ENCODE data around the gene GLI2.

DNA sequence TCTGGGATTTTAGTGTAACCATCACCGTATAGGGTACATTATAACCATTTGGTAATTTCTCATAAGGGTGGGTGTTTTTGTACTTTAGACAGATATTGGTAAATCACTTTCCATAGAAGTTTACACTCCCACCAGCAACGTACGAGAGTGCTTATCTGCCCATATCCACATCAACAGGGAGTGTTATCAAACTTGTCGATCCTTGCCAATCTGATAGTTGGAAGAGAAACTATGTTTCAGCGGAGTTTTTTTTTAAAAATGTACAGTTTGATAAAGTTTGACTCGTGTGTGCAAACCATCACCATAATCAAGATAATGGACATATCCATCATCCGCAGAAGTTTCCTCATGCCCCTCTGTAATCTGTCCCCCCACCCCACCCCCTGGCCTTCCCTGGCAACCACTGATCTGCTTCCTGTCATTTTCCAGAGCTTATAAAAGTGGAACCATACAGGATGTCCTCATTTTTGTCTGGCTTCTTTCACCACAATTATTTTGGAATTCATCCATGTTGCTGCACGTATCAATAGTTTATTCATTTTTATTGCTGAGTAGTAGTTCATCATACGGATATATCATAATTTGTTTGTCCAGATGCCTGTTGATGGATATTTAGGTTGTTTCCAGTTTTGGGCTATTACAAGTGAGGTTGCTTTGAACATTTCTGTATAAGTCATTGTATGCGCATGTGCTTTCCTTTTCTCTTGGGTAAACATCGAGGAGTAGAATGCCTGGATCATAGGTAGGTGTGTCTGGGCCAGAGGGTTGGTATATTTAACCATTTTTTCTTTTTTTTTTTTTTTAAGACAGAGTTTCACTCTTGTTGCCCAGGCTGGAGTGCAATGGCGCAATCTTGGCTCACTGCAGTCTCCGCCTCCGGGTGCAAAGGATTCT is 18.6 kb downstream of the GLI2 start:
- TF ChIP-seq, protein P1, sequence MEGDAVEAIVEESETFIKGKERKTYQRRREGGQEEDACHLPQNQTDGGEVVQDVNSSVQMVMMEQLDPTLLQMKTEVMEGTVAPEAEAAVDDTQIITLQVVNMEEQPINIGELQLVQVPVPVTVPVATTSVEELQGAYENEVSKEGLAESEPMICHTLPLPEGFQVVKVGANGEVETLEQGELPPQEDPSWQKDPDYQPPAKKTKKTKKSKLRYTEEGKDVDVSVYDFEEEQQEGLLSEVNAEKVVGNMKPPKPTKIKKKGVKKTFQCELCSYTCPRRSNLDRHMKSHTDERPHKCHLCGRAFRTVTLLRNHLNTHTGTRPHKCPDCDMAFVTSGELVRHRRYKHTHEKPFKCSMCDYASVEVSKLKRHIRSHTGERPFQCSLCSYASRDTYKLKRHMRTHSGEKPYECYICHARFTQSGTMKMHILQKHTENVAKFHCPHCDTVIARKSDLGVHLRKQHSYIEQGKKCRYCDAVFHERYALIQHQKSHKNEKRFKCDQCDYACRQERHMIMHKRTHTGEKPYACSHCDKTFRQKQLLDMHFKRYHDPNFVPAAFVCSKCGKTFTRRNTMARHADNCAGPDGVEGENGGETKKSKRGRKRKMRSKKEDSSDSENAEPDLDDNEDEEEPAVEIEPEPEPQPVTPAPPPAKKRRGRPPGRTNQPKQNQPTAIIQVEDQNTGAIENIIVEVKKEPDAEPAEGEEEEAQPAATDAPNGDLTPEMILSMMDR (IDR thresholded peaks at IDR 0.05), result no peak
- TF ChIP-seq POLR2AphosphoS5 (IDR thresholded peaks at IDR 0.05) (no peak), EP300 (IDR thresholded peaks at IDR 0.05) (no peak)
